DMS153 treated with DMSO at 0.1 percent for 48 hours (cell line): ENCODE results near the gene MT1H.
"Not testable (repeated sequence)": the region's sequence is repeated elsewhere in the genome, so short reads cannot be mapped to it uniquely, and the experiment has no call there.

Source experiments
- DNase-seq: peaks from one replicate; lab custom pipeline; 2025; ENCODE audit not compliant: unreplicated experiment; lab: John Stamatoyannopoulos, UW

The MT1H gene

DNA sequence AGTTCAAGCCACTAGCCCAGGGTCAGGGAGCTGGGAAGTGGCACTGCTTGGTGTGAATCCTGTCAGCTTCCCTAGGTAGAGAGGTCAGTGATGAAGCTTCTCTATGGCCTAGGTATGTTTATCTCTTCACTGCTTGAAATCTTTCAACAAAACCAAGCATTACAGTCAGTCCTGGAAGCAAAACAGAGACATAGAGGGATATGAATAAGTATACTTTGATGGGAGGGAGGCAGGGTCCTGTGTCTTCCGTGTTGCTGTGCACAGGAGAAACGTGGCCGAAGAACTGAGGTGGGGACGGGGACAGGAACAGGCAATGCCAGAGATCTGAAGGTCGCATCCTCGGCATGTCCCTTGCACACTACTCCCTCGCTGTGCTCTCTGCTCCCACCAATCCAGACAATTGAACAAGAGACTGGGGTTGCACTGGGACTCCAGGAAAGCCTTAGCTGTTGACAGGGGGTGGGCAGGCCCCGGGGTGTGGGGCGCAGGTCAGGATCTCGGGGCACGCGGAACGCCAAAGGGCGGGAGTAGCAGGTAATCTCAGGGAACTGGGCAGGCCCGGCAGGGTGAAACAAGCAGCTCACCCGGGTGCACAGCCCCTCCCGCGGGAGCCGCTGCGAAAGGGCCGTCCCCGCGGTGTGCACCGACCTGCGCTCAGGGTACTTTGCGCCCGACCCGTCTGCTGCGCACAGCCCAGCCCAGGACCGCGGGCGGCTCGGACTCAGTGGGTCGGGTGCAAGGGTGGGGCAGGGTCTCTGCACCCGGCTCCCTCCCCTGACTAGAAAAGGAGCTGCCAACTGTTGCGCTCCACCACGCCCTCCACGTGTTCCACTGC lies at the start of gene MT1H:
Gene MT1H (plus strand): TSS at position 810 of the 835 bp plus-strand sequence. CDS start 71 bp downstream, outside the sequence.
- DNase-seq: no peak

DNA sequence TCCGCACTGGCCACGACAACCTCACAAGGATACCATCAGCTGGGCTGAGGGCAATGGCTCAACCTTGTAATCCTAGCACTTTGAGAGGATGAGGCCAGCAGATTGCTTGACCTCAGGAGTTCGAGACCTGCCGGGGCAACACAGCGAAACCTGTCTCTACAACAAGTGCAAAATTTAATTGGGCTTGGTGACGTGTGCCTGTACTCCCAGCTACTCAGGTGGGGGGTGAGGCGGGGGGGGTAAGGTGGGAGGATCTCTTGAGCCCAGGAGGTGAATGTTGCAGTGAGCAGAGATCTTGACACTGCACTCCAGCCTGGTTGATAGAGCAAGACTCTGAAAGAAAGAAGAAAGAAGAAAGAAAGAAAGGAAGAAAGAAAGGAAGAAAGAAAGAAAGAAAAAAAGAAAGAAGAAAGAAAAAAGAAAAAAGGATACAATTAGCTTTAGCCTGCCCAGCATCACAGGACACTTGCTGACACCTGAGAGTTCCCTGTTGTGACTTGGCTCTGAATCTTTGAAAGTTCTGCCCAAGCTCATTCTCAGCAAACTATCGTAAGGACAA lies 49.2 kb upstream of the MT1H start:
- DNase-seq: no peak

DNA sequence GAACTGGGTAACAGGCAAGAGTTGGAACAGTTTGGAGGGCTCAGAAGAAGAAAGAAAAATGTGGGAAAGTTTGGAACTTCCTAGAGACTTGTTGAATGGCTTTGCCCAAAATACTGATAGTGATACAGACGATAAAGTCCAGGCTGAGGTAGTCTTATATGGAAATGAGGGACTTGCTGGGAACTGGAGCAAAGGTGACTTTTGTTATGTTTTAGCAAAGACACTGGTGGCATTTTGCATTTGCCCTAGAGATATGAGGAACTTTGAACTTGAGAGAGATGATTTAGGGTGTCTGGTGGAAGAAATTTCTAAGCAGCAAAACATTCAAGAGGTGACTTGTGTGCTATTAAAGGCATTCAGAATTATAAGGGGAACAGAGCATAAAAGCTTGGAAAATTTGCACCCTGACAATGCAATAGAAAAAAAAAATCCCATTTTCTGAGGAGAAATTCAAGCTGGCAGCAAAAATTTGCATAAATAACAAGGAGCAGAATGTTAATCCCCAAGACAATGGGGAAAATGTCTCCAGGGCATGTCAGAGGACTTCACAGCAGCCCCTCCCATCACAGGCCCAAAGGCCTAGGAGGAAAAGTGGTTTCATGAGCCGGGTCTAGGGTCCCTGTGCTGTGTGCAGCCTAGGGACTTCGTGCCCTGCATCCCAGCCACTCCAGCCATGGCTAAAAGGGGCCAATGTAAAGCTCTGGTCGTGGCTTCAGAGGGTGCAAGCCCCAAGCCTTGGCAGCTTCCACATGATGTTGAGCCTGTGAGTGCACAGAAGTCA lies 47.8 kb upstream of the MT1H start:
- not testable (repeated sequence) for DNase-seq

DNA sequence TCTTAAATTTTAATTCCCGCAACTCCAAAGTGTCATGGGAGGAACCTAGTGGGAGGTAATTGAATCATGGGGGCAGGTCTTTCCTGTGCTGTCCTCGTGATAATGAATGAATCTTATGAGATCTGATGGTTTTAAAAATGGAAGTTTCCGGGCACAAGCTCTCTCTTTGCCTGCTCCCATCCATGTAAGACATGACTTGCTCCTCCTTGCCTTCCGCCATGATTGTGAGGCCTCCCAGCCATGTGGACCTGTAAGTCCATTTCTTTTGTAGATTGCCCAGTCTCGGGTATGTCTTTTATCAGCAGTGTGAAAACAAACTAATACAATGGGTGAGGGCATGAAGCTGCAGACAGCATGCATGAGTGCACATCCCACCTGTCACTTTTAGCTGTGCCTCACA lies 46.4 kb upstream of the MT1H start:
- DNase-seq: not testable (repeated sequence)

DNA sequence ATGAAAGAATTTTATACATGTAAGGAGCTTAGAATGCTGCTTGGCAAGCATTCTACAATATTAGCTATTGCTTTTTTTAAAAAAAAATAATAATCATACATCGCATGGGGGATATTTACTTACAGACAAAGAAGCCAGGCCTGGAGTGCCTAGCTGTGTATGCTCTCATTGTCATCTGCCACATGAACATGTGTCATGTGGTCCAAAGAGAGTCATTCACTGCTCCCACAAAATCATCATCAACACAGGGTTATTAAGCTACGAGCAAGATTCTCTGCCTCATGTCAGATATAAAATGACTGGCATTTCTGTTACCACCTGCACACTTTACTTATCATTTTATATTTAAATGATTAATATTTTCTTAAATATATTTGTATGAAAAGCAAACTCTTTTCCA lies 46.0 kb upstream of the MT1H start:
- DNase-seq: no peak

DNA sequence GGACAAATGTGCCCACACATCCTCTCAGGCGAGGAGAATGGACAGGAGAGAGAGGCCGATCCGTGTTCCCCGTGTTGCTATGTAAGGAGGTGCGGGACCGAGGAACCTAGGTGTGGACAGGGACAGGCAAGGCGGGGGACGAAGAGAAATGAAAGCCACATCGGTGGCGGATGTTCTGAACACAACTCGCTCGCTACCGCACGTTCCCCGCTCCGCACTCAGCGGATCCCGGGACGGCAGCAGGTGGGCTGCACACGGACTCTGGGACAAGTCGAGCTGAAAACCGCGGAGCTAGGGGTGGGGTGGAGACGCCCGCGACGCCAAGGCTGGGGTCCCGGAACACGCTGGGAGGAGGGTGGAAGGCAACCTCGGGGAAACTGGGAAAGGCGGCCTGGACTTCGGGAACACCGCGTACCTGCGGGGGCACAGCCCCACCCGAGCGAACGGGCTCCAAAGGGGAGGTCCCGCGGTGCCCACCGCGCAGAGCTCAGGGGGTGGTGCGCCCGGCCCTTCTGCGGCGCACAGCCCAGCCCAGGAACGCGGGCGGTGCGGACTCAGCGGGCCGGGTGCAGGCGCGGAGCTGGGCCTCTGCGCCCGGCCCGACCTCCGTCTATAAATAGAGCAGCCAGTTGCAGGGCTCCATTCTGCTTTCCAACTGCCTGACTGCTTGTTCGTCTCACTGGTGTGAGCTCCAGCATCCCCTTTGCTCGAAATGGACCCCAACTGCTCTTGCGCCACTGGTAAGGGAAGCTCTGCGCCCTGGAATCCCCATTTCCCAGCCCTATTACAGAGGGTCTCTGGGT lies 44.3 kb upstream of the MT1H start, which contains the start of gene MT1E:
Gene MT1E (plus strand): TSS at position 642 of the 803 bp plus-strand sequence. CDS start 71 bp downstream, at position 713.
- DNase-seq: peak; percentile 45

DNA sequence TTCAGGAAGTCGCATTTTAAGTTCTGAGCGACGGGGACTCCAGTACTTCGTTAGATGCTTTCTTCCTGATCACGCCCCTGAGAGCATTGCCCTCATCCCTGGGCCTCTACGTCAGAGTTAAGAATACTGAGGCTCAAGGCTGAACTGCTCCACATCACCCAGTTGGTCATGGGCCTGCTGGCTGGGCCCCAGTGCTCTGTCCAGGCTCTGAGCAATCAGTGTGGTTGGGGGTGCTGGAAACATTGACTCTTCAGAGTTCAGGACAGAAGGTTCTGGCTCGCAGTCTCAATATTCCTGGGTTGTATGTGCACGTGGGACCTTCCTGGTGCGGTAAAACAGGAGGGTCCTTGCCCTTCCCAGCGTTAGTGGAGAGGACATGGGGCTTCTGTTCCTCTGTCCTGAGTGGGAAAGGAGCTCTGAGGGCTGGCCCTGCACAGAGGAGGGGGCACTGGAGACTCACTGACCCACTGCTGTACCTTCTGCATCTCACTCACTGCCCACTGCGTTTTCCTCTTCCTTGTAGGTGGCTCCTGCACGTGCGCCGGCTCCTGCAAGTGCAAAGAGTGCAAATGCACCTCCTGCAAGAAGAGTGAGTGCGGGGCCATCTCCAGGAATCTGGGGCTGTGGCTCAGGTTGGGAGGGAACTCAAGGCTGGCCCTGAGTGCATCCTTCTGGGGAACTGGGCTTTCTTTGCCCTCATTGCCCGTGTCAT lies 43.5 kb upstream of the MT1H start:
- no peak for DNase-seq

DNA sequence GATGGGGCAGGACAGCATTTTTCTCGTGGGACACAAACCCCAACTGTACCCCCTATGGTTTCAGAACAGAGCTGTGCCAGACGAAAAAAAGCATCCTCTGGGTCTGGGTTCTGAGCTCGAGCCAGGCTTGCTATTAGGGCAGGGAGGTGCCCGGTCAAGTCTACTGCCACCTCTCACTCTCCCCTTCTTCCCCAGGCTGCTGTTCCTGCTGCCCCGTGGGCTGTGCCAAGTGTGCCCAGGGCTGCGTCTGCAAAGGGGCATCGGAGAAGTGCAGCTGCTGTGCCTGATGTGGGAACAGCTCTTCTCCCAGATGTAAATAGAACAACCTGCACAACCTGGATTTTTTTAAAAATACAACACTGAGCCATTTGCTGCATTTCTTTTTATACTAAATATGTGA lies 42.9 kb upstream of the MT1H start:
- DNase-seq: no peak

DNA sequence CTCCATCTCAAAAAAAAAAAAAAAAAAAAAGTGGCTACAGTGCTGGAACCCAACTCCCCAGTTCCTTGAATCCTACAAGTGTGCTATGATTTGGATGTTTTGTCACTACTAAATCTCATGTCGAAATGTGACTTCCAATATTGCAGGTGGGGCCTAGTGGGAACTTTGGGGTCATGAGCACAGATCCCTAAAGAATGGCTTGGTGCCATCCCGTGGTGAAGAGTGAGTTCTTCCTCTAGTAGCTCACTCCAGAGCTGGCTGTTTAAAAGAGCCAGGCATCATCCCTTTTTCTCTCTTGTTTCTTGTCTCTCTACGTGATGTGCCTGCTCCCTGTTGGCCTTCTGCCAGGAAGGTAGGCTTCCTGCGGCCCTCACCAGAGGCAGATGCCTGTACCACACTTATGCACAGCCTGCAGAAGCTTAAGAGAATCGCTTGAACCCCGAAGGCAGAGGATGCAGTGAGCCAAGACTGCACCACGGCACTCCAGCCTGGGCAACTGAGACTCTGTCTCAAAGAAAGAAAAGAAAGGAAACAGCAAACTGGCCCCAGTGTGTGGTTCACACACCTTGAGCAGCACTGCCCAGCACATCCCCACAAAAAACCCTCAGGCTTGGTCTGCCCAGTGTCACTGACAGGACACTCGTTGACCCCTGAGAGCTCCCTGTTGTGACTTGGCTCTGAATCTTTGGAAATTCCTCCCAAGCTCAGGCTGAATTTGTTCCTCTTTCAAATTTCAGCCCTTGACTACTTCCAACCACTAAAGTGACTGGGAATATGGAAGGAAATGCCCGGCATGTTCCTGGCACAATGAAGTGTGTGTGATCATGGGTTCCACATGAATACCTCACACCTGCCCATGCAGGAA lies 40.9 kb upstream of the MT1H start:
- DNase-seq: no peak

DNA sequence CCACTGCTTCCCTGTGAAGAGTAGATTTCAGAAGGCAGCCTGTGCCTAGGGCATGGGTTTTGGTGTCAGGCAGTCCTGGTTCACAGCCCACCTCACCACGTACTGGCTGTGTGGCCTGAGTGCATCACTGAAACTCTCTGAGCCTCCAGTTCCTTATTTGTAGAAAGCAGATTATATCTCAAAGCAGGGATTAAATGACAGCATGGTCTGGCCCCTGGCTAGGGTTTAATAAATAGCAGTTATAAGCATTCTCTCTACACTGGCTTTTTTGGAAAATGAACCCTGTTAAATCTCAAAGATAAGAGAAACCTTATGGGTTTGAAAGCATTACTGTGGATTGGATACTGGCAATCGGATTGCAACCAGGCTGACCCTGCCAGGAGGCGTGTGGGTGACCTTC lies 40.1 kb upstream of the MT1H start:
- DNase-seq: no peak

DNA sequence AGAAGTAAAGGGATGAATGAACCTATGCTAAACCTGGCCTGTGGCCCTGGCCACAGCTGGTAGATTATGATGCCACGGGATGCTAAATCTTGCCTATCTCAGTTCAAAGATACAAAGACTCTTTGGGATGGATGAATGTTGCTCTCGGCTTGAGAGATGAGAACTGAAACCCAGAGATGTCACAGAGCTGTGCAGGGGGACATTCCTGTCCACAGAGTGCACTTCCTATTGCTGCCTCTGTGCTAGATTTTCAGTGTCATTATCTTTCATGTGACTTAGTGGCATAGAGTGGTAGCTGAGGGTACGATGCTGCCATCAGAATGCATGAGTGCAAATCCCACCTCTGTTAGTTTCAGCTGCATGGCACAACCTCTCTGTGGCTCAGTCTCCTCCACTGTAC lies 39.5 kb upstream of the MT1H start:
- DNase-seq: no peak

DNA sequence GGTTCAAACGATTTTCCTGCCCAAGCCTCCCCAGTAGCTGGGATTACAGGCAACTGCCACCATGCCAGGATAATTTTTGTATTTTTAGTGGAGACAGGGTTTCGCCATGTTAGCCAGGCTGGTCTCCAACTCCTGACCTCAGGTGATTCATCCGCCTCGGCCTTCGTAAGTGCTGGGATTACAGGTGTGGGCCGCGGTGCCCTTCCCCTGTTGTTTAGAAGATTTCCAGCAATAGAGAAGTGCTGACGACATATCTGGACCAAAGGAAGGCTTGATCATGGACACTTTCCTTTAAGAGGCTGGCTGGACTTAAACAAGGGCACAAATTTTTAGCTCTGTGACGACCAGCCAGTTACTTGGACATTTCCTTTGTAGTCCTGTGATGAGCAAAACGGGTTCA lies 38.4 kb upstream of the MT1H start:
- DNase-seq: no peak

DNA sequence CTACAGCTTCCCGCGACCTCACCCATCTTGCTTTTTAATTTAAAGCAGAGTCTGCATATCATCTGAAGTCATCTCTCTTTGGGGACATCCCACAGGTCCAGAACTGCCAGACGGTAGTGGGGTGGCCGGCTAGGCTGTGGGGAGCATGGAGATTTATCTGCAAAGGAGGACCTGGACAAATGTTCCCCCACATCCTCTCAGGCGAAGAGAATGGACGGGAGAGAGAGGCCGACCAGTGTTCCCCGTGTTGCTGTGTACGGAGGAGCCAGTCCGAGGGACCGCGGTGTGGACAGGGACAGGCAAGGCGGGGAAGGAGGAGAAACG lies 37.8 kb upstream of the MT1H start:
- DNase-seq: no peak

DNA sequence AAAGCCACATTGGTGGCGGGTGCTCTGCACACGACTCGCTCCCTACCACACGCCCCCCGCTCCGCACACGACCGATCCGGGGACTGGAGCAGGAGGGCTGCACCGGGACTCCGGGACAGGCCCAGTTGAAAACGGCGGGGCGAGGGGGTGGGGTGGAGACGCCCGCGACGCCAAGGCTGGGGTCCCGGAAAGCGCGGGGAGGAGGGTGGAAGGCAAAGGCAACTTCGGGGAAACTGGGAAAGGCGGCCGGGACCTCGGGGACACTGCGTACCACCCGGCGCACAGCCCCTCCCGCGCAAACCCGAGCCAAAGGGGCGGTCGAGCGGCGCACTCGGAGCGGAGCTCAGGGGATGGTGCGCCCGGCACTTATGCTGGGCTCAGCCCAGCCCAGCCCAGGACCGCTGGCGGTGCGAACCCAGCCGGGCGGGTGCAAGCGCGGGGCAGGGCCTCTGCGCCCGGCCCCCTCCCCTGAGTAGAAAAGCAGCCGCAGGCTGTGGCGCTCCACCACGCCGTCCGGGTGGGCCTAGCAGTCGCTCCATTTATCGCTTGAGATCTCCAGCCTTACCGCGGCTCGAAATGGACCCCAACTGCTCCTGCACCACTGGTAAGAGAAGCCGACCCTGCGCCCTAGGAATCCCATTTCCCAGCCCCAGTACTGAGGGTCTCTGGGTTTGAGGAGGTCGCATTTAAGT lies 37.3 kb upstream of the MT1H start, which contains the start of gene MT1M:
Gene MT1M (plus strand): TSS at position 504 of the 692 bp plus-strand sequence. CDS start 73 bp downstream, at position 577.
- no peak for DNase-seq

DNA sequence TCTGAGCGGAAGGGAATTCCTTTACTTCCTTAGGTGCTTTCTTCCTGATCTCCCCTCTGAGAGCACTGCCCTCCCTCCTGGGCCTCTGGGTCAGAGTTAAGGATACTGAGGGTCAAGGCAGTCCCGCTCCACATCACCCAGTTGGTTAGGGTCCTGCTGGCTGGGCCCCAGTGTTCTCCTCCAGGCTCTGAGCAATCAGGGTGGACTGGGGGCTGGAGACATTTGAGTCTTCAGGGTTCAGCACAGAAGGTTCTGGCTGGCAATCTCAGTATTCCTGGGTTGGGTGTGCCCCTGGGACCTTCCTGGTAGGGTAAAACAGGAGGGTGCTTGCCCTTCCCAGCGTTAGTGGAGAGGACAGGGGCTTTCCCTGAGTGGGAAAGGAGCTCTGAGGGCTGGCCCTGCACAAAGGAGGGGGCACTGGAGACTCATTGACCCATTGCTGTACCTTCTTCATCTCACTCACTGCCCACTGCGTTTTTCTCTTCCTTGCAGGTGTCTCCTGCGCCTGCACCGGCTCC lies 36.7 kb upstream of the MT1H start:
- no peak for DNase-seq

DNA sequence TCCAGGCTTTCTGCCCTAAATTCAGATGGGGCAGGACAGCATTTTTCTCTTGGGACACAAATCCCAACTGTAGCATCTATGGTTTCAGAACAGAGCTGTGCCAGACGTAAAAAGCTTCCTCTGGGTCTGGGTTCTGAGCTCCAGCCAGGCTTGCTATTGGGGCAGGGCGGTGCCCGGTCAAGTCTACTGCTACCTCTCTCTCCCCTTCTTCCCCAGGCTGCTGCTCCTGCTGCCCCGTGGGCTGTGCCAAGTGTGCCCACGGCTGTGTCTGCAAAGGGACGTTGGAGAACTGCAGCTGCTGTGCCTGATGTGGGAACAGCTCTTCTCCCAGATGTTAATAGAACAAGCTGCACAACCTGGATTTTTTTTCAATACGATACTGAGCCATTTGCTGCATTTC lies 36.1 kb upstream of the MT1H start:
- no peak for DNase-seq

DNA sequence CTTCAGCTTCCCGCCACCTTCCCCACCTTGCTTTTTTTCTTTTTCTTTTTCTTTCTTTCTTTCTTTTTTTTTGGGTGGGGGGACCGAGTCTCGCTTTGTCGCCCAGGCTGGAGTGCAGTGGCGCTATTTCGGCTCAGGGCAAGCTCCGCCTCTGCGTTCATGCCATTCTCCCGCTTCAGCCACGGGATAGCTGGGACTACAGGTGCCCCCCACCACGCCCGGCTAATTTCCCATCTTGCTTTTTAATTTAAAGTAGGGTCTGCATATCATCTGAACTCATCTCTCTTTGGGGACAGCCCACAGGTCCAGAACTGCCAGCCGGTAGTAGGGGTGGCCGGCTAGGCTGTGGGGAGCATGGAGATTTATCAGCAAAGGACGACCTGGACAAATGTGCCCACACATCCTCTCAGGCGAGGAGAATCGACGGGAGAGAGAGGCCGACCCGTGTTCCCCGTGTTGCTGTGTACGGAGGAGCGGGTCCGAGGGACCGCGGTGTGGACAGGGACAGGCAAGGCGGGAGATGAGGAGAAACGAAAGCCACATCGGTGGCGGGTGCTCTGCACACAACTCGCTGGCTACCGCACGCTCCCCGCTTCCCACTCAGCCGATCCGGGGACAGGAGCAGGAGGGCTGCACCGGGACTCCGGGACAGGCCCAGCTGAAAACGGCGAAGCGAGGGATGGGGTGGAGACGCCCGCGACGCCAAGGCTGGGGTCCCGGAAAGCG lies 34.7 kb upstream of the MT1H start:
- DNase-seq: no peak

DNA sequence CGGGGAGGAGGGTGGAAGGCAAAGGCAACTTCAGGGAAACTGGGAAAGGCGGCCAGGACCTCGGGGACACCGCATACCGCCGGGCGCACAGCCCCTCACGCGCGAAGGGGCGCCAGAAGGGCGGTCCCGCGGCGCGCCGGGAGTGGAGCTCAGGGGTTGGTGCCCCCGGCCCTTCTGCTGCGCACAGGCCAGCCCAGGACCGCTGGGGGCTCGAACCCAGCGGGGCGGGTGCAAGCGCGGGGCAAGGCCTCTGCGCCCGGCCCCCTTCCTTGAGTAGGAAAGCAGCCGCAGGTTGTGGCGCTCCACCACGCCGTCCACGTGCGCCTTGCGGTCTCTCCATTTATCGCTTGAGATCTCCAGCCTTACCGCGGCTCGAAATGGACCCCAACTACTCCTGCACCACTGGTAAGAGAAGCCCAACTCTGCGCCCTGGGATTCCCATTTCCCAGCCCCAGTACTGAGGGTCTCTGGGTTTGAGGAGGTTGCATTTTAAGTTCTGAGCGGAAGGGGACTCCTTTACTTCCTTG lies 34.1 kb upstream of the MT1H start:
- DNase-seq: no peak
